ENCODE measurements around the gene SERPINI1.
A peak's percentile ranks its signal among the peaks of the same experiment; 100 is the strongest.

SERPINI1 gene

GRCh38 chr3:167734498-167735232, 856 bp upstream of the SERPINI1 start, which contains the start of gene PDCD10:
PDCD10 (minus strand) TSS chr3:167734892; CDS start chr3:167720157, 14,735 bp downstream.
- peak; percentile 93 for DNase-seq (ENCODE audit: low spot score)

- DNase-seq (ENCODE audit: low spot score): no peak
Observed at GRCh38 chr3:167736264-167736787, 805 bp downstream of the SERPINI1 start.

DNA sequence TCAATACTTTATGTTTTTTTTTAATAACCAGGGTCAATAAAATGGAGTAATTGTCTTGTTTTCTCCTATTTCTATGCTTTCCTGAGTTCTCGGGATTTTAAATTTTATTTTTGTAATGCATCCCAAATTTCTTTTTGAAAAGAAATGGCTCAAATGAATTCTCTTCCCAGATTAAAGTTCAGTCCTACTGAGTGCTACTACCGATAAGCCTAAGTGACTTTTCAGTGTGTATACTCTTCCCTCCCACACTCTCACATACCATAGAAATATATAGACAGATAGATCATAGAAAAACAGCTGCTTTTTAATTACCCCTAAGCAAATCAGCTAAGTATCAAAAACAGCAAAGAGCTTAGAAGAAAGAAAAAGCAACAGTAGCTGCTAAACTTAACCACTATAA, 1.5 kb downstream of the SERPINI1 start:
- no peak for DNase-seq (ENCODE audit: low spot score)

GRCh38 chr3:167738037-167738436, 2.5 kb downstream of the SERPINI1 start:
- DNase-seq (ENCODE audit: low spot score): no peak

GRCh38 chr3:167739190-167739810, 3.8 kb downstream of the SERPINI1 start:
- DNase-seq (ENCODE audit: low spot score): no peak

- peak; percentile 19 for DNase-seq (ENCODE audit: low spot score)
Observed at GRCh38 chr3:167740961-167741587, 5.6 kb downstream of the SERPINI1 start.

DNA sequence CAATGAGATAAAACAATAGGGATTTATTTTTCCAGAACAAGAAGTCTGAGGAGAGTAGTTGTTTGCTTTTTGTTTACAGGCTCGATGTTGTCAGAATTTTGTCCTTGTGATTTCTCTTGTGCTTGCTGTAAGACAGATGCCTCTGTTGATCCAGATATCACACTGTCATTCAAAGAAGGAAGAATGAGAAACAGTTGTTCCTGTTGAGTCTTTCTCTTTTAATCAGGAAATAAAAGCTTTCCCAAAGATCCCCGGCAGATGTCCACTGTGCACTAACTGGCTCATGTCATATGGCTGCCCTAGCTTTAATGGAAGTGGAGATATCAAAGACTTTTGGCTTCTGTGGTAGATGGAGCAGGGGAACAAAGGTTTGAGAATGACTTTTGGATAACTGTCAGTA, 6.8 kb downstream of the SERPINI1 start:
- no peak for DNase-seq (ENCODE audit: low spot score)

- DNase-seq (ENCODE audit: low spot score): no peak
Observed at GRCh38 chr3:167743799-167744198, 8.3 kb downstream of the SERPINI1 start.

DNA sequence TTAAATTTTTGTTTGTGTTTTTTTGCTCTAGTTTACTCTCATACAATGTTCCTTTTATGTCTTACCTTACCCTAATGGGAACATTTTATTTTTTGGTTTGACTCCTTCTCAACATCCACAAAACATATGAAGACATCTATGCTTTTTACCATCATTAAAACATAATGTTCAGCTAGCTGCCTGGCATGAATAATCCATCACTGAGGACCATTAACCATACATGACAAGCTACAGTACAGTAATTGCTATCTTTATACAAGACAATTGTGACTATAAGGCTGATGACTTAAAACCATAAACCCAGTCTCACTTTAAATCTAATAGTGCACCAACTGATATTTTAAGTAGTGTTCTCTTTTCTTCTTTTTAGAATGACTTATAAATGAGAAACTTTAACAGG, 13.7 kb downstream of the SERPINI1 start:
- no peak for DNase-seq (ENCODE audit: low spot score)

GRCh38 chr3:167749728-167750127, 14.2 kb downstream of the SERPINI1 start:
- DNase-seq (ENCODE audit: low spot score): no peak

- no peak for DNase-seq (ENCODE audit: low spot score)
Observed at GRCh38 chr3:167750272-167750971, 14.9 kb downstream of the SERPINI1 start.

DNA sequence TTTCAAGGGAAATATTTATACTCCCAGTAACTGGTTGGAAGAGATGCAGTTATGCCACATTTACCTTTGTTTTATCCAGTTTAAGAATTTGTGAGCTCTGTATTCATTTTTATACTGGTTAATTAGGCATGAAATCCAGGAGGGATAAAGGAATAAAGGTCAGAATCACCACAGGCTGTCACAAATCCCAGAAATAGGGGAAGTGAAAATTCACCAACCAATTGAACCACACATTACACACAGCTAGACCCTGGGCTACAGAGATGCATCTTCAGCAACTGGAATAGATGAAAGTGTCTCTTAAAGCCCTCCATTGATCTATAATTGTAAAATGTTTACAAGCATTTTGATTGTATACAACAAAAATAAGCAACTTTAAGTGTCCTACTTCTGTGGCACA, 18.5 kb downstream of the SERPINI1 start:
- no peak for DNase-seq (ENCODE audit: low spot score)

DNA sequence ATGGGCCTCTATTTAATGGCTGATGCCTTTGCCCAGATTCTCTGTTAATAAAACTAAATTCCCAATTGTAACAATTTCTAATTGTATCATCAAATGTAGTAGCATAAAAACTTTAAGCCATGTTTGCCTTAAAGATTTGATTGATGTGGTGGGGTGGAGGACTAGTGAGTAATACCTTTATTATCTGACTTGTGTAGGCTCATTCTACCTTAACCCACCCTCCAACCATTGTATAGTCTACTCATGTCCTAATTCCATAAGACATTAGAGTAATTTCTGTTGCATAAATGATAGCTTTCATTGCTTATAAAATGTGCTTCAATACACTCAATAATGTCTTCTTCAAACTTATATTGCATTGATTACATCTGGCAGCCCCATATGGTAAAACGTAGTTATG, 25.8 kb downstream of the SERPINI1 start:
- no peak for DNase-seq (ENCODE audit: low spot score)

GRCh38 chr3:167762296-167762695, 26.8 kb downstream of the SERPINI1 start:
- DNase-seq (ENCODE audit: low spot score): no peak

DNA sequence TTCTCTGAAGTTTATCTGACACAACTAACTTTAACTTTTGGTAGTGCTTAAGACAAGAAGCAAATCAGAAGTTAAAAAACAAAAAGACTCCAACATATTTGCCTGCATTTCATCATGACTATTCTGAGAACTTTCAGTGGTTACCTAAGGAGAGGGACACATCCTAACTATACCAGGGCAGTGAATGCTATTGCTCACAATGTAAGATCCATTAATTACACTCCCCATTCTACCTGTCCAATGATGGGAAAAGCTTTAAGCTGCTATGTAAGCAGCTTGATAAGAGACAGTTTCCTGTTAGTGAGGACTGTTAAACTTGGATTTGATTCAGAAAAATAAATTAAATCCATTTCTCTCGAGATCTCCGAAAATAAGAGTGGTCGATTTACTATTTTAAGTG, 37.5 kb downstream of the SERPINI1 start:
- no peak for DNase-seq (ENCODE audit: low spot score)

GRCh38 chr3:167773584-167773983, 38.1 kb downstream of the SERPINI1 start:
- no peak for DNase-seq (ENCODE audit: low spot score)

GRCh38 chr3:167776066-167776685, 40.7 kb downstream of the SERPINI1 start:
- no peak for DNase-seq (ENCODE audit: low spot score)

- no peak for DNase-seq (ENCODE audit: low spot score)
Observed at GRCh38 chr3:167777356-167777755, 41.8 kb downstream of the SERPINI1 start.

DNA sequence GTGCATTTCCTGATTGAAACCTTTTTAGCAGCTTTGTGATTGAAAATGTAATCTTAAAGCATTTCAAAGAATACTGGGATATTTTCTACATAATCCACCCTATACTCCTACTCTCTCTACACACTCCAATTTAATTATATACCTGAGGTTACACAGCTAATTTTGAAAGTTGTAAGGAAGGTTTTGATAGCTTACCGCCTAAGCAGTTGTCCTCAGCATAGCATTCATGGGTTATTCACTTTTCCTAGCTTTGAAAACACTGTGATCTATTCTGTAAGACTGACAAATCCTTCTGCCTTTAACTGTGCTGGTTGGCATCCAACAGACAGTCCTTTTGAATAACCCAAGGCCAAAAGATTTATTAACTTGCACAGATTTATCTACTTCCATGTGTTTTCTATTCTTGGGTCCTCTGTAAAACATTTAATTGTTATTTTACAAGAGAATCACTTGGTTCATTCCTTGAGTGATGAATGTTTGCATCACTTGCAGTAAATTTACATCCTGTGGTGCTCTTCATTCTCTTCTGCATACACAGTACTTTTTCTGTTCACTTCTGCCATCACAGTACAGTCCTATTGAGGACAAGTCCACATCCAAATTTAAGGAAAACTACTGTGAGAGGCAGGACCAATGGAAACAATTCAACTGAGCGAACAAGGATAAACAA, 44.8 kb downstream of the SERPINI1 start:
- no peak for DNase-seq (ENCODE audit: low spot score)

- no peak for DNase-seq (ENCODE audit: low spot score)
Observed at GRCh38 chr3:167783781-167784180, 48.3 kb downstream of the SERPINI1 start.

- no peak for DNase-seq (ENCODE audit: low spot score)
Observed at GRCh38 chr3:167785790-167786189, 50.3 kb downstream of the SERPINI1 start.
